ENCODE data around the gene MBOAT1.

- TF ChIP-seq, protein P1, sequence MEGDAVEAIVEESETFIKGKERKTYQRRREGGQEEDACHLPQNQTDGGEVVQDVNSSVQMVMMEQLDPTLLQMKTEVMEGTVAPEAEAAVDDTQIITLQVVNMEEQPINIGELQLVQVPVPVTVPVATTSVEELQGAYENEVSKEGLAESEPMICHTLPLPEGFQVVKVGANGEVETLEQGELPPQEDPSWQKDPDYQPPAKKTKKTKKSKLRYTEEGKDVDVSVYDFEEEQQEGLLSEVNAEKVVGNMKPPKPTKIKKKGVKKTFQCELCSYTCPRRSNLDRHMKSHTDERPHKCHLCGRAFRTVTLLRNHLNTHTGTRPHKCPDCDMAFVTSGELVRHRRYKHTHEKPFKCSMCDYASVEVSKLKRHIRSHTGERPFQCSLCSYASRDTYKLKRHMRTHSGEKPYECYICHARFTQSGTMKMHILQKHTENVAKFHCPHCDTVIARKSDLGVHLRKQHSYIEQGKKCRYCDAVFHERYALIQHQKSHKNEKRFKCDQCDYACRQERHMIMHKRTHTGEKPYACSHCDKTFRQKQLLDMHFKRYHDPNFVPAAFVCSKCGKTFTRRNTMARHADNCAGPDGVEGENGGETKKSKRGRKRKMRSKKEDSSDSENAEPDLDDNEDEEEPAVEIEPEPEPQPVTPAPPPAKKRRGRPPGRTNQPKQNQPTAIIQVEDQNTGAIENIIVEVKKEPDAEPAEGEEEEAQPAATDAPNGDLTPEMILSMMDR (conservative IDR thresholded peaks at IDR 0.05; ENCODE audit: low read length): no peak
- no peak for TF ChIP-seq EZH2phosphoT487 (IDR thresholded peaks at IDR 0.05; ENCODE audit: borderline replicate concordance, low read depth, low read length)
Observed at GRCh38 chr6:20159781-20160540, 52.3 kb downstream of the MBOAT1 start.
